GM19238 (cell line): ENCODE measurements around the gene STPG3.

Experiments
- DNase-seq: peaks from one replicate; pipeline ENCODE4 v3.0.0; 2011; ENCODE audit warnings: low spot score; ENCODE audit not compliant: insufficient read length

STPG3 gene

DNA sequence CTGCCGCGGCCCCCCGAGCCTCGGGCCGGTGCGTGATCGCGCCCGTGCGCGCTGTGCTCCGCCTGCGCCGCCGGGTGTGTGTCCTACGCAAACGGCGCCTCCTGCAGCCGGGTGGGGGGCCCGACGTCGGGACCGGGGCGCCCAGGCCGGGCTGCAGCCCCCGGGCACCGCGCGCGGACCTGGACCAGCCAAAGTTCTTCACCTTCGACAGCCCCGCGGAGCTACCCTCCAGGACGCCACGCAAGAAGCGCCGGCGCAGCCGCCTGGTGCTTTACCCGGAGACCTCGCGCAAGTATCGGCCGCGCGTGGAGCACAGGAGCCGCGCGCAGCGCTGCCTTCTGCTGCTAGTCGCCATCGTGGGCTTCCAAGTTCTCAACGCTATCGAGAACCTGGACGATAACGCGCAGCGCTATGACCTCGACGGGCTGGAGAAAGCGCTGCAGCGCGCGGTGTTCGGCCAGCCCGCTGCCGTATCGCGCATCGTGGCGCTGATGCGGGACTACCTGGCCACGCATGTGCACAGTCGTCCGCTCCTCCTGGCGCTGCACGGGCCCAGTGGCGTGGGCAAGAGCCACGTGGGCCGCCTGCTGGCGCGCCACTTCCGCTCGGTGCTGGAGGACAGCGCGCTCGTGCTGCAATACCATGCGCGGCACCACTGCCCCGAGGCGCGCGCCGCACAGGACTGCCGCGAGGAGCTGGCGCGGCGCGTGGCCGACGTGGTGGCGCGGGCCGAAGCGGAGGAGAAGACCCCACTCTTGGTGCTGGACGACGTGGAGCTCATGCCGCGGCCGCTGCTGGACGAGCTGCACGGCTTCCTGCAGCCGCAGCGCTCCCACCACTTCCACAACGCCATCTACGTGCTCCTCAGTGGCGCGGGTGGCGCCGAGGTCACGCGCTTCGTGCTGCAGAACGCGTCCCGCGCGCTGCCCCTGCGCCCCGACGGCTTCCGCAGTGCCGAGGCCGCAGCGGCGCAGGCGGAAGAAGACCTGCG is 27.9 kb downstream of the STPG3 start:
- DNase-seq: no peak

GRCh38 chr9:137279741-137280473 is 28.8 kb downstream of the STPG3 start:
- no peak for DNase-seq

- no peak for DNase-seq
Measured at GRCh38 chr9:137280474-137281344, 29.6 kb downstream of the STPG3 start.

DNA sequence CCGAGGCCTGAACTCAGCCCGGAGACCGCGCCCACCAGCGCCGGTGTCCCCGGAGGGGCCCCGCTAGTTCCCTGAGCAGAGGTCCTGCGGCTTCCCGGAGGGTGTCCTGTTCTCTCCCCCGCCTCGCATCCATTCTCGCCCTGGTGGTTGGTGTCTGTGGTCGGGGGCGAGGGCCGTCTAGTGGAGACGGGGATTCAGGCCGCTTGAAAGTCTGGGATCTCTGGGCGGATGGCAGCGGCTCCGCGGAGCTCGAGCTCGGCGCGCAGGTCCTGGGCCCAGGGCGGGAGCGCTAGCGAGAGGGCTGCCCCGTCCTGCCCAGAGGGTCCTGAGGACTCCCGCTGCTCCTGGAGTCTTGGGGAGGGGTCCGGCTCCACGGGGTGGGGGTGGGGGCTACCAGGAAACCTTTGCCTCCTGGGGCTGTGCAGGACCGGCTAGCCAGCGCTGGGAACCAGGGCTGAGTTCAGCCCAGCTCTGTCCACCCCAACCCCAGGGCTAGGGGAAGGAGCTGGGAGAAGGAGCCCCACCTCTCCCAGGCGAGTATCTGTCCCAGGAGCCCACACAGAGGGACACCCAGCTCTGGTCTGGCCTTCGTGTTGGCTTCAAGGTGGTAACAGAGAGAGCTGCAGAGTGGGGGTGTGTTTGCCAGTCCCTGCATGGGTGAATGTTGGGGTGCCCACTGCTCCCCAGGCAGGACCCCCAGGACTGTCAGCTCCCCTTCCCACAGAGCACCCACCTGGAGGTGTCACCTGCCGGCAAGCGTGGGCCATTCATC is 30.4 kb downstream of the STPG3 start:
- no peak for DNase-seq

GRCh38 chr9:137286975-137287383 is 35.9 kb downstream of the STPG3 start:
- DNase-seq: no peak

DNA sequence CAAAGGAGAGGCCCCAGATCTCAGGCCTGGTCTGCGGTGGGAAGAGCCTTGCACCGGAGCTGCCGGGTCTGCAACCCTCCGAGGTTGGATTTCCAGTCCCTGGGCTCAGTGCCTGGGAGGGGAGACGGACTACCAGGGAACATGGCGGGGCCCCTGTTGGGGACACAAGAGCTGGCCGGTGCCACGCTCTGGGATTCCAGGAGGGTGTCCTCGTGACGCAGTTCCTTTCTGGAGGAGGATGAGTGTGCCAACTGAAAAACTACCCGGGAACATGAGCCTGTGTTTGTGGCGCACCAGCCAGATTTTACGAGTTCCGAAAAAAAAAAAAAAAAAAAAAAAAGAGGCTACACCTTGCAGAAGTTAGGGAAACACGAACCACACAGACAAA is 42.0 kb downstream of the STPG3 start:
- no peak for DNase-seq

DNA sequence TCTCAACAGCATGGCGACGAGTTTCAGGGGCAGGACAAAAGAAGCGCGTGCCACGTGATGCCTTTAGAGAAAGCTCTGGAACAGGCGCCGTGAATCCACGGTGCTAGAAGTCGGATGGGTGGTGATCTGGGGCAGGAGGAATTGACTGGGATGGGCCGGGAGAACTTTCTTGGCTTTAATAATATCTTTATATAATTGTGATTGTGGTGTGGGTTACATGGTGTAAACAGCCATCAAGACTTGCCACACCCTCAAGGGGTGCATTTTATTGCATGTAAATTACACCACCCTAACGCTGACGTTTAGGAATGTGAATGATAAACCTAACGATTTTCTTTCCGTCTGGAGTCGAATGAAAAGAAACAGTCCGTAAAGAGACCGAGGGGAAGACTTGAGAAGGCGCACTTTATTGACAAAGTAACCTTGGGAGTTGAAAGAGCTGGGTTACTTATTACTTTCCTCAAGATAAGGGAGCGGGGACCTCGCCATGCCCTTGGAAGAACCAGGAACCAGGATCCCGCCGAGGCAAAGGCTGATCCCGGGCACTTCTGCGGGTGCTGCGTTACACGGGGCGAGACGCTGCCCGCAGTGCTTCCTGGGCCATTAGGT is 42.5 kb downstream of the STPG3 start:
- DNase-seq: no peak

DNA sequence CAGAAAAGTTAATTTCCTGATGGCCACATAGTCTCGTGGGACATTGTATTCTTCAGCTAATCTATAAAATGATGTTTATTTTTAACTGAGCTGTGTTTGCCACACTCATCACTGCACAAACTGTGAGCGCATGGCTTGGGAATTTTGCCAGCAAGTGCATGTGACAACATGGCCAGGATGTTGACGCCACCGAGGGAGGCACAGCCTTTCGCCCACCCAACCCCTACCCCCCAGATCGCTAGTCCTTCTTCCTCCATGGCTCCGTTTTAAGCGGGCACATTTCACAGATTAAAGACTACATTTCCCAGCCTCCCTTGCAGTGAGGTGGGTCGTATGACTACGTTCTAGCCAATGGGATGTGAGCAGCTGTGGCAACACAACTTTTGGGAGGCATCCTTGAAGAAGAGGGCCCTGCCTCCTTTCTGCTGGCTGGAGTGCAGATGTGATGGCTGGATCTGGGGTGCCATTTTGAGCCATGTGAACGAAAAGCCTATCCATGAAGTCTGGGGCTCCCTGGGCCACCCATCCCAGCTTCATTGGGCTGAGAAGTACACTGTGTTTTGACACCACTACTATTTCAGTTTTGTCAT is 43.1 kb downstream of the STPG3 start:
- DNase-seq: no peak

DNA sequence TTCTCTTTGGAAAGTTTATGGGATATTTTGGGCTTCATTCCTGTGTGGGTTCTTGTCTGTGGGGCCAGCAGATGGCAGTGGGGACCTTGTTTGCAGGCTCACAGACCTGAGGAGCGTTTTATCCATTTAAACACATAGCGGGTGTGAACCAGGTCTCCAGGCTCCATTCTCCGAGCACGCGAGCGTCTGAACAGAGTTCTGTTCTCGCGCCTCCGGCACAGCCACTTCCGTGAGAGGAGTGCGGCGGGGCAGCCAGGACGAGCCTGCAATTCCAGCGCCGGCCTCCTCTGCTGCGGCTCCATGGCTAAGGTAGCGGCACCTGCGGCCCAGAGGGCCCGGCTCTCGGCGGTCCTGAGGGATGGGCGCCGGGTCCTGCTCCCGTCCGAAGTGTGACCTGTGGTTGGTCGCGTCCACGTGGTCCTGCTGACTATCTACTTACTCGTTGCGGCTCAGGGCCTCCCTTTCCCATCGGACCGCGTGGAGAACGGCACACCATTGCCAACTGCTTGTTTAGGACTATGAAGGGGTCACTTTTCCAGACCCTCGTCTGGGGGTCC is 43.7 kb downstream of the STPG3 start:
- DNase-seq: no peak

DNA sequence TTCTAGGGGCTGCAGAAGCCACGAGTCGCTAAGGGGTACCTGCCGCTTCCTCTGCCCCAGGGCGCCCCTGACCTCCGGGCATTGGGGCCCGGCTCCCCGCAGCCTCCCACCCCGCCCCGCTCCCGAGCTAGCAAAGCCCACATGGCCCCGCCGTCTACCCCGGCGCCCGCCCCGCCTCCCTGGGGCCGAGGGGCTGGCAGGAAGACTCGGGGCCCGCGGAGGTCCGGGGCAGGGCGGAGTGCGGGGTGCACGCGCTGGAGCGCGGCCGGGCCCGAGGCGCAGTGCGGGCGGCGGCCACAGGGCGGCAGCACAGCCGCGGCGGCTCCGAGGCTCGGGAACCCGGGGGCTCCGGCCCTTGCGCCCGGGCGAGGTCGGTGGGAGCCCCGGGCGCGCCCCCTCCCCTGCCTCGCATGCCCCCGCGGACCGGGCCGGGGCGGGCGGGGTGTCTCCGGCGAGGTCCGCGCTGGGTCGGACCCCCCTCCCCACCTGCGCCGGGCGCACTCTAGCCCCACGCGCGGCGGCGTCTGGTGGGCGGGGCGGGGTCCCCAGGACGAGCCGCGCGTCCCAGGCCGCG is 44.2 kb downstream of the STPG3 start:
- peak; percentile 94 for DNase-seq

GRCh38 chr9:137295849-137296669 is 45.0 kb downstream of the STPG3 start:
- no peak for DNase-seq

DNA sequence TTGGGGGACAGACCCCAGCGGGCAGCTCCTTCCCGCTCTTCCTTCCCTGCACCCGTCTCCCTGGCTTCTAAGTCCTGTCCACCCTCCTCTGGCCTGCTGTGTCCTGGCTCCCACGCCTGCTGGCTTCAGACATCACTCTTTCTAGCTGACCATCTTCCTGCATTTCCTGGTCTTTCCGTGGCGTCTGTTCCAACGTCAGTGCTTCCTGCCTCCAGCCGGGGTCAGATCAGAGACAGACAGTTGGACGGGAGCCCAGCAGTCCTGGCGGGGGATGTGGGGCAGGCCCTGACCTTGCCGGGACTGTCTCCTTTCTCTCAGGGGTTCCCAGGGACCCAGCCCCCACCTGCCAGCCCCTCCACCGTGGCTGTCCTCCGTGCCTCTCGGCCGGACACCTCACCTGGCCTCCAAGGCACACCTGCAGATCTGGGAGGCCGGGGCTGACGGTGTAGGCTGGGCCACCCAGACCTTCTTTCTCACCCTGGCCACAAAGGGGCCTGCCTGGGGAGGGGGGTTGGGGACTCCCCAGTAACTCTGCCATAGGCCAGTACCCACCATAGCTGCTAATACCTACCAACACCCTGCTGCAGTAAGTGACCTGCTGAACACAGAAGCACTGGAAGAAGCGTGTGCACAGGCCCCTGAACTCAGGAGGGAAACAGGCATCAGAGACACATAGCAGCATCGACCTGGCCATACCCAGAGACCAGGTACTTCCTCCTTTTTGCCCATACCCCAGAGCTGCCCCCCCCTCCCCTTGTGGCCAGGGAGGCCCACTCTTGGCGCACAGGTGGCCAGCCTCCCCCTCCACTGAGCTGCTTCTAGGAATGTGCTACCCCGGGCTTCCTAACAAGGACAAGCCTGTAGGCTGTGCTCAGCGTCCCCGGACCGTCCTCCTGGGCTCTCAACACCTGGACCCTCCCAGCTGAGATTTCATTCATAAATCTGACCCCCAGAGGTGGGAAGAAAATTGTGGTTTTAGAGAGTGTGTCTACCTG is 45.9 kb downstream of the STPG3 start:
- DNase-seq: no peak

DNA sequence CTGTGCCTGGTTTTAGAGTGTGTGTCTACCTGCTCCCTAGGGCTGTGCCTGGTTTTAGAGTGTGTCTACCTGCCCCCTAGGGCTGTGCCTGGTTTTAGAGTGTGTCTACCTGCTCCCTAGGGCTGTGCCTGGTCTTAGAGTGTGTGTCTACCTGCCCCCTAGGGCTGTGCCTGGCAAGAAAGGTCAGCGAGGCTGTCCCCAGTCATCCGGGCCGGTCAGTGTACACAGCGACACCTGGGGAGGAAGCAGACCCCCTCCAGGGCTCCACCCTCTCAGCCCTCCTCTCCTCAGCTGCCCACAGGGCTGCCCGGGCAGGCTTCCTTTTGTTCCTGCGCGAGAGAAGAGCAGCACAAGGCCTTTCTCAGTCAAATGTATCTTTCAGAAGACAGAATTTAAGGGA is 46.9 kb downstream of the STPG3 start:
- DNase-seq: no peak

DNA sequence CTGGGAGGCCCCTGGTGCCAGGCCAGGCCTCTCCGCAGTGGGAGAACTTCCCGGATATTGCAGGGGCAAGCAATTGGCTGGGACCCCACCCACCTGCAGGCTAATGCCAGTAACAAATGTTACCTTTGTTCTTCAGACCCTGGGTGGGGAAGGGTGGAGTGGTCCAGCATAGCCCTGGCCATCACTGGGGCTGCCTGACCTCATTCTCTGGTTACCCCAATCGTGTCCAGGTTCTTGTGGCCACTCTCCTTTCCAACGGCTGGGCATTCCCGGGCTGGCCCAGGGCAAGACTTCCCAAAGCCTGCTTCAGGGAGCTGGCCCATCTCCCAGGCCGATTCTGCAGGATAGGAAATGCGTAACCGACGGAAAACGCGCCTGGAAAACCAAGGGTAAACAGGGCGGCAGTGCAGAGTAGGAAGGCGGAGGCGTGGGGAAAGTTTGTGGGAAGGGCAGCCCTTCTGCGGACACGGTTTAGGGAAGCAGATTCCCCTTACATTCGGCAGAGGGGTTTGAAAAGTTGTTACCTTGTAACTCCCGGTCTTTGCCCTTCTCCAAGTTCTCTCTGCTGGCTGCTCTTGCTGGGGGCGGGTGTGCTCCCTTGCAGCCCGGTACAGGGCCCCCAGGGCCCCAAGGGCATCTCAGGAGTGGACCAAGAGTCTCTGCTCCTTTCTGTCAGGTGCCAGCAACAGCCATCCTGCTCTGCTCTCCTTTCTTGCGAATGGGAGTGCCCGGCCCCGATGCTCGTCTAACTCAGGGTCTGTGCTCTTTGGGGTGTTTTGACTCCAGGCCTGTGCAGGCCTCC is 47.5 kb downstream of the STPG3 start:
- no peak for DNase-seq

GRCh38 chr9:137299203-137299565 is 48.1 kb downstream of the STPG3 start:
- no peak for DNase-seq

DNA sequence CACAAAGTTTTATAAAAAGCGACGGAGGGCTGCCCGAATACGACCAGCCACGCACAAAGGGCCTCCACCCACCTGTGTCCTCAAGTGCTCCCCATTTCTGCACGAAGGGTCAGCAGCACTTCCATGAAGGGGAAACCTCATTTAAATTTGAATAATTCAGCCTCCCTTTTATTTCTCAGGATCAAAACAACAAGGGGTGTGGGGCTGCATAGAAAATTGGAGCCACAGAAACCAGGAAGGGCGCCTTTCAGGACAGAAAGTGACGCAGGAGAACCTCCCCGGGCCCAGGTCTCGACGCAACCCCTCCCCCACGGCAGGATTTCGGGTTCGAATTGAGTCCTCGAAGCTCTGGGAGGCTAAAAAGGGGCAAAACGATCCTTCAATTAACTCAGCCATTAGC is 48.9 kb downstream of the STPG3 start:
- no peak for DNase-seq
